Measurements from ENCODE around the gene PADI1. TPM values are rescaled to one million over a fixed set of nuclear protein-coding genes. Genes with fewer than 3 reads are reported as not detected.

The PADI1 gene
- total RNA-seq, 4 donors from 2014 or later = 0.14 TPM; not detected in 3

- TF ChIP-seq CTCF (IDR thresholded peaks at IDR 0.05) = no peak
- TF ChIP-seq POLR2A (IDR thresholded peaks at IDR 0.05) = no peak
- Histone ChIP-seq H3K27ac (no peak overlapping the region), H3K4me3 (no peak overlapping the region), H3K27me3 (peaks cover 0 to 5% of the 10 kb centered on the region in 2 donors), H3K4me1 (no peaks in the 10 kb centered on the region), H3K36me3 (no peaks in the 10 kb centered on the region), H3K9me3 (no peaks in the 10 kb centered on the region)
- DNase-seq = no peak
- intact Hi-C loops (cut with DNase I; ENCODE audit: low total_unique reads) = no loop called here
Observed at GRCh38 chr1:17186216-17186909, 18.6 kb upstream of the PADI1 start.

GRCh38 chr1:17187051-17187450 lies 17.9 kb upstream of the PADI1 start:
- DNase-seq = no peak
- Histone ChIP-seq H3K36me3 (no peaks in the 10 kb centered on the region), H3K27me3 (peaks cover 0 to 3% of the 10 kb centered on the region in 2 donors), H3K9me3 (no peaks in the 10 kb centered on the region), H3K4me3 (no peak overlapping the region), H3K27ac (no peak overlapping the region), H3K4me1 (no peaks in the 10 kb centered on the region)
- no peak for TF ChIP-seq CTCF (IDR thresholded peaks at IDR 0.05)
- TF ChIP-seq POLR2A (IDR thresholded peaks at IDR 0.05) = no peak
- intact Hi-C loops (cut with DNase I; ENCODE audit: low total_unique reads) = no loop called here

DNA sequence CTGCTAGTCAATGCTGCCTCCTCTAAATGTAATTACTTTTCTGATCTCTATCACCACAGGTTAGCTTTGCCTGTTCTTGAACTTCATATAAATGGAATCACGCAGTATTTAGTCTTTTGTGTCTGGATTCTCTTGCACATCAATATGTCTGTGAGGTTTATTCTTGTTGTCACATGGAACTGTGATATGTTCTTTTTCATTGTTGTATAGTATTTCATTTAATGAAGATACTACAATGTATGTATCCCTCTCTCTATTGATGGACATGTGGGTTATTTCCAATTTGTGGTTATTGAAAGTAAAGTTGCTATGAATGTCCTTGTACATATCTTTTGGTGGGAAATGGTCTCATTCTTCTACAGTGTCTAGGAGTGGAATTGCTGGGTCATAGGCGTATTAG lies 16.7 kb upstream of the PADI1 start:
- Histone ChIP-seq H3K9me3 (no peaks in the 10 kb centered on the region), H3K4me1 (no peaks in the 10 kb centered on the region), H3K4me3 (no peak overlapping the region), H3K27ac (no peak overlapping the region), H3K36me3 (no peaks in the 10 kb centered on the region), H3K27me3 (no peaks in the 10 kb centered on the region)
- no peak for DNase-seq
- TF ChIP-seq CTCF (IDR thresholded peaks at IDR 0.05) (no peak), POLR2A (IDR thresholded peaks at IDR 0.05) (no peak)
- intact Hi-C loops (cut with DNase I; ENCODE audit: low total_unique reads) = no loop called here

DNA sequence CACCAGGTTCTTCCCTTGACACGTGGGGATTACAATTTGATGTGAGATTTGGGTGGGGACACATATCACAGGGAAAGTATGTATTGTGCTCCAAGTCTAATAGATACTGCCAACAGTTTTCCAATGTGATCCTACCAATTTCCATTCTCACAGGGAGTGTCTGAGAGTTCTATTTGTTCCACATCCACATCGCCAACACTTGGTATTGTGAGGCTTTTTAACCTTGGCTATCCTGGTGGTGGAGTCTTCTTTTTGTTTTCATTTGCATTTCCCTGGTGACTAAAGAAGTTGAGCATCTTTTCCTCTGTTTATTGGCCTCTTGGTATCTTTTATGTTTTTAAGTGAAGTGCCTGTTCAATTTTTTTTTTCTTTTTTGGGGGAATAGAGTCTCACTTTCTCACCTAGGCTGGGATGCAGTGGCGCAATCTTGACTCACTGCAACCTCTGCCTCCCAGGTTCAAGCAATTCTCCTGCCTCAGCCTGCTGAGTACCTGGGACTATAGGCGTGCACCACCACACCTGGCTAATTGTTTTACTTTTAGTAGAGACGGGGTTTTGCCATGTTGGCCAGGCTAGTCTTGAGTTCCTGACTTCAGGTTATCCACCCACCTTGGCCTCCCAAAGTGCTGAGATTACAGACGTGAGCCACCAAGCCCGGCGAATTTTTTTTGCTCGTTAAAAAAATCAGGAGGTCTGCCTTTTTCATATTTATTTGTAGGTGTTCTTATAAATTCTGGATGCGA lies 15.9 kb upstream of the PADI1 start:
- intact Hi-C loops (cut with DNase I; ENCODE audit: low total_unique reads) = no loop called here
- Histone ChIP-seq H3K9me3 (no peaks in the 10 kb centered on the region), H3K4me1 (no peaks in the 10 kb centered on the region), H3K4me3 (no peak overlapping the region), H3K27me3 (no peaks in the 10 kb centered on the region), H3K36me3 (no peaks in the 10 kb centered on the region), H3K27ac (no peak overlapping the region)
- no peak for DNase-seq
- TF ChIP-seq CTCF (IDR thresholded peaks at IDR 0.05) = no peak
- TF ChIP-seq POLR2A (IDR thresholded peaks at IDR 0.05) = no peak

- intact Hi-C loops (cut with DNase I; ENCODE audit: low total_unique reads) = no loop called here
- no peak for DNase-seq
- Histone ChIP-seq H3K27me3 (no peaks in the 10 kb centered on the region), H3K36me3 (no peaks in the 10 kb centered on the region), H3K9me3 (no peaks in the 10 kb centered on the region), H3K4me3 (no peak overlapping the region), H3K4me1 (no peaks in the 10 kb centered on the region), H3K27ac (no peak overlapping the region)
- TF ChIP-seq CTCF (IDR thresholded peaks at IDR 0.05) = no peak
- no peak for TF ChIP-seq POLR2A (IDR thresholded peaks at IDR 0.05)
Observed at GRCh38 chr1:17189632-17189990, 15.3 kb upstream of the PADI1 start.
